ENCODE data around the gene SPATA6.

SPATA6 gene

DNA sequence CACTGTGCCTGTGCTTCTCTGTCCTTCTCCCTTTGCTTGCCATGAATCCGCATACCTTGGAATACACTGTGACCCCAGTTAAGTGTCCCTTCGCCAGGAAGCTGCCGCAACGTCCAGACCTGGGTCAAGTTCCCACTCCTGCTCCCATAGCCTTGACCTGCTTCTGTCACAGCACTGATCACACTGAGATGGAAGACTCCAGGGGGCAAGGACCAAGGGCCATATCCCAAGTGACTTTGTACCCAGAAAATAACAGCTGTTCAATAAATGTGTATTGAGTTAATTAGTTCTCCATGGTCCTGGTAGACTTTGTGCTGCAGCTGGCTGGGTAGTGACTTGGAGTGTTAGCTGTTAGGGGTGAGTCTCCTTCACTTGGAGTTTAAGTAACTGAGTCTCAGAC is 223.6 kb downstream of the SPATA6 start:
- DNase-seq, result no peak

DNA sequence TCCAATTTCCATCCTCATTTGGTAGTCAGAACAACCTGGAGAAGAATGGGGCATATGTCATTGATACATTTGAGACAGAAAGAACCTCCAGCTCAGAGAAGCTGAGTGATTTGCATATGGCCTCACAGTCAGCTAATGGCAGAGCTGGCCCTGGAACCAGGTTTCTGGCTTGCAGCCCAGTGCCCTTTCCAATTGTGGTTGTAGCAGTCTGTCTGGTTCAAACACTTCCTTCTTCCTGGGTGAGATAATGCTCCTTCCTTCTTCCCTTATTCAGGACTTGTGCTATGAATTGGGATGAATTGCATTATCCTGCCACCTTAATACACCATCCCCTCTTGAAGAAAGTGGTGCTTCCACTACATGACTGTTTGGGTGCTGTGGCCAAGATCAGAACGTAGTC is 225.3 kb downstream of the SPATA6 start:
- DNase-seq, result peak; percentile 54

Data from NCI-H1694 (cell line).